H1 (cell line): Measurements from ENCODE around the gene STAT2. TPM values are rescaled to one million over a fixed set of nuclear protein-coding genes. Genes with fewer than 3 reads are reported as not detected.
A peak's percentile ranks its signal among the peaks of the same experiment; 100 is the strongest.

Source experiments
- CTCF ChIA-PET: fragments of 300-600 bp; sonication (Branson Sonifier 250); formaldehyde crosslinking; loops from one replicate; lab custom pipeline; 2021; ENCODE audit not compliant: partially characterized antibody; lab: Charles Lee
- POLR2A ChIA-PET: fragments of 300-600 bp; sonication (Branson Sonifier 250); formaldehyde crosslinking; loops from one replicate; lab custom pipeline; 2021; ENCODE audit warnings: inconsistent platforms; ENCODE audit not compliant: partially characterized antibody; lab: Charles Lee
- DNase-seq, 2 experiments: peaks; one replicate each; pipeline versions ENCODE4 v3.0.0 to v3.0.0-alpha.2; 2010 to 2022; ENCODE audit warnings: low spot score in 2 of 2, low read depth in 1 of 2, mixed read lengths in 1 of 2
- FAIRE-seq: peaks from 2 replicates; lab custom pipeline; 2011; peaks lifted over from hg19 to GRCh38; lab: Jason Lieb, UNC
- H2AFZ ChIP-seq: 2 replicates; pipeline ENCODE4 v1.8.1; 2012; ENCODE audit warnings: low read length, inconsistent platforms
- H2AK5ac ChIP-seq: 2 replicates; pipeline ENCODE4 v1.6.1; 2013; ENCODE audit warnings: low read depth, low read length
- H2BK120ac ChIP-seq: replicated peaks from 2 replicates; pipeline ENCODE3; 2013; ENCODE audit warnings: low read depth, low read length, inconsistent platforms
- H2BK12ac ChIP-seq: 2 replicates; pipeline ENCODE4 v1.6.1; 2013; ENCODE audit warnings: low read depth, low read length
- H2BK15ac ChIP-seq: 2 replicates; pipeline ENCODE4 v1.6.1; 2013; ENCODE audit warnings: low read length
- H2BK20ac ChIP-seq: 2 replicates; pipeline ENCODE4 v1.6.1; 2013; ENCODE audit warnings: low read length
- H2BK5ac ChIP-seq: 2 replicates; pipeline ENCODE4 v1.6.1; 2013; ENCODE audit warnings: low read depth, low read length
- H3K14ac ChIP-seq: 2 replicates; pipeline ENCODE4 v1.6.1; 2013; ENCODE audit warnings: inconsistent platforms; ENCODE audit not compliant: insufficient read length
- H3K18ac ChIP-seq: 2 replicates; pipeline ENCODE4 v1.6.1; 2013; ENCODE audit warnings: low read length; ENCODE audit errors: extremely low read depth
- H3K23ac ChIP-seq: 2 replicates; pipeline ENCODE4 v1.6.1; 2013; ENCODE audit warnings: inconsistent platforms; ENCODE audit not compliant: insufficient read length
- H3K23me2 ChIP-seq: 2 replicates; pipeline ENCODE4 v1.6.1; 2013; ENCODE audit warnings: low read depth, low read length
- H3K27ac ChIP-seq: 2 replicates; pipeline ENCODE4 v1.6.1; 2011; ENCODE audit warnings: low read depth, low read length, inconsistent platforms
- H3K27me3 ChIP-seq, 4 experiments: replicated peaks in 1 of 4; 1 replicate in 1 of 4; 2 replicates in 3 of 4; pipeline versions ENCODE4 v1.6.1 to v1.8.1; 2011 to 2013; ENCODE audit warnings: low read length in 3 of 4, mild to moderate bottlenecking in 3 of 4, inconsistent platforms in 2 of 4, mixed read lengths in 2 of 4, moderate library complexity in 1 of 4; ENCODE audit not compliant: control insufficient read depth in 3 of 4, insufficient read depth in 3 of 4; ENCODE audit errors: extremely low read depth in 1 of 4
- H3K36me3 ChIP-seq, 4 experiments: 2 replicates each; pipeline versions ENCODE4 v1.6.1 to v1.8.1; 2011 to 2013; ENCODE audit warnings: mild to moderate bottlenecking in 4 of 4, low read length in 3 of 4, moderate library complexity in 2 of 4, control low read depth in 1 of 4, inconsistent platforms in 1 of 4; ENCODE audit not compliant: insufficient read depth in 4 of 4, control insufficient read depth in 2 of 4
- H3K4ac ChIP-seq: replicated peaks from 2 replicates; pipeline ENCODE3; 2013; ENCODE audit warnings: low read length, low read depth, mixed read lengths, inconsistent platforms; ENCODE audit not compliant: insufficient read length
- H3K4me1 ChIP-seq, 4 experiments: replicated peaks in 1 of 4; 1 replicate in 1 of 4; 2 replicates in 3 of 4; pipeline versions ENCODE4 v1.6.1 to v1.8.1; 2011 to 2013; ENCODE audit warnings: low read length in 3 of 4, inconsistent platforms in 2 of 4, mixed read lengths in 1 of 4; ENCODE audit not compliant: insufficient read depth in 4 of 4, control insufficient read depth in 3 of 4
- H3K4me2 ChIP-seq, 2 experiments: 2 replicates each; pipeline versions ENCODE4 v1.6.1 to v1.8.1; 2011 to 2013; ENCODE audit warnings: low read depth in 2 of 2, low read length in 2 of 2, control low read depth in 1 of 2, inconsistent platforms in 1 of 2, mild to moderate bottlenecking in 1 of 2; ENCODE audit not compliant: insufficient read depth in 1 of 2
- H3K4me3 ChIP-seq, 4 experiments: fragments of 200-600, 300-600 bp in 1 of 4; sonication (generic), shearing (Covaris generic), sonication (Bioruptor Twin) in 1 of 4; 2 replicates each; pipeline versions ENCODE4 v1.5.1 to v1.8.1; 2011 to 2016; ENCODE audit warnings: low read length in 4 of 4, low read depth in 3 of 4, control low read depth in 2 of 4, inconsistent platforms in 2 of 4, mild to moderate bottlenecking in 2 of 4, mixed read lengths in 1 of 4, moderate library complexity in 1 of 4; ENCODE audit not compliant: insufficient read depth in 2 of 4; ENCODE audit errors: extremely low read depth in 1 of 4
- H3K56ac ChIP-seq: replicated peaks from 2 replicates; pipeline ENCODE3; 2013; ENCODE audit warnings: low read depth, mild to moderate bottlenecking, mixed read lengths, low read length, inconsistent platforms; ENCODE audit not compliant: insufficient read length
- H3K79me1 ChIP-seq: 2 replicates; pipeline ENCODE4 v1.6.1; 2013; ENCODE audit warnings: low read depth, low read length, control low read depth
- H3K79me2 ChIP-seq, 2 experiments: 2 replicates each; pipeline versions ENCODE4 v1.6.1 to v1.8.1; 2012 to 2013; ENCODE audit warnings: low read length in 2 of 2, mild to moderate bottlenecking in 2 of 2, inconsistent platforms in 1 of 2; ENCODE audit not compliant: insufficient read depth in 2 of 2, control insufficient read depth in 1 of 2
- H3K9ac ChIP-seq, 4 experiments: replicated peaks in 1 of 4; 1 replicate in 1 of 4; 2 replicates in 3 of 4; pipeline versions ENCODE4 v1.6.1 to v1.8.1; 2011 to 2013; ENCODE audit warnings: low read depth in 3 of 4, low read length in 3 of 4, control low read depth in 2 of 4, mild to moderate bottlenecking in 2 of 4, moderate library complexity in 2 of 4, inconsistent platforms in 1 of 4; ENCODE audit errors: extremely low read depth in 1 of 4
- H3K9me3 ChIP-seq, 2 experiments: 2 replicates each; pipeline versions ENCODE4 v1.6.1 to v1.8.1; 2012 to 2013; ENCODE audit warnings: mild to moderate bottlenecking in 2 of 2, moderate library complexity in 2 of 2, control low read depth in 1 of 2, inconsistent platforms in 1 of 2, low read depth in 1 of 2, low read length in 1 of 2, mixed read lengths in 1 of 2; ENCODE audit not compliant: insufficient read depth in 2 of 2
- H4K20me1 ChIP-seq, 2 experiments: replicated peaks in 1 of 2; 2 replicates each; pipeline versions ENCODE3 to v1.8.1; 2011 to 2013; ENCODE audit warnings: inconsistent platforms in 2 of 2, low read length in 2 of 2, mild to moderate bottlenecking in 1 of 2; ENCODE audit not compliant: insufficient read depth in 2 of 2, control insufficient read depth in 1 of 2
- H4K5ac ChIP-seq: 2 replicates; pipeline ENCODE4 v1.6.1; 2013; ENCODE audit warnings: low read length, low read depth, mixed read lengths, inconsistent platforms; ENCODE audit not compliant: insufficient read length
- H4K8ac ChIP-seq: 2 replicates; pipeline ENCODE4 v1.8.0; 2013; ENCODE audit warnings: mild to moderate bottlenecking, moderate library complexity, low read length, inconsistent platforms; ENCODE audit not compliant: insufficient read depth; ENCODE audit errors: extremely low read depth
- H4K91ac ChIP-seq: replicated peaks from 2 replicates; pipeline ENCODE3; 2013; ENCODE audit warnings: low read length, mixed read lengths, inconsistent platforms; ENCODE audit not compliant: insufficient read length
- CEBPB ChIP-seq: IDR thresholded peaks from 2 replicates; pipeline ENCODE4 v1.6.1; 2012; ENCODE audit warnings: low read depth, low read length
- EZH2 ChIP-seq: fragments of 200-600 bp; sonication (generic); IDR thresholded peaks from 2 replicates; pipeline ENCODE4 v1.7.1; 2012; ENCODE audit warnings: low read depth, mild to moderate bottlenecking, moderate library complexity, low read length, inconsistent platforms; ENCODE audit not compliant: severe bottlenecking
- FOSL1 ChIP-seq: IDR thresholded peaks from 2 replicates; pipeline ENCODE4 v1.6.1; 2011; ENCODE audit warnings: mild to moderate bottlenecking, low read depth, low read length, moderate library complexity; ENCODE audit not compliant: insufficient read depth
- JUND ChIP-seq: IDR thresholded peaks from 2 replicates; pipeline ENCODE4 v1.6.1; 2011; ENCODE audit warnings: mild to moderate bottlenecking, improper control_type of control experiment, low read length
- MAX ChIP-seq: IDR thresholded peaks from 2 replicates; pipeline ENCODE4 v1.6.1; 2012; ENCODE audit warnings: inconsistent platforms
- NRF1 ChIP-seq: IDR thresholded peaks from 2 replicates; pipeline ENCODE4 v1.6.1; 2011; ENCODE audit warnings: mild to moderate bottlenecking, low read depth, low read length, improper control_type of control experiment
- POLR2AphosphoS5 ChIP-seq: IDR thresholded peaks from 2 replicates; pipeline ENCODE4 v1.6.1; 2011; ENCODE audit warnings: low read depth, low read length
- RBBP5 ChIP-seq: IDR thresholded peaks from 2 replicates; pipeline ENCODE4 v1.7.1; 2012; ENCODE audit warnings: low read depth, mild to moderate bottlenecking, inconsistent platforms, low read length, moderate library complexity, borderline replicate concordance
- SP1 ChIP-seq: IDR thresholded peaks from 2 replicates; pipeline ENCODE4 v1.6.1; 2011; ENCODE audit warnings: low read depth, low read length
- TBP ChIP-seq: IDR thresholded peaks from 2 replicates; pipeline ENCODE4 v1.6.1; 2011; ENCODE audit warnings: low read depth, low read length, improper control_type of control experiment
- ZNF274 ChIP-seq: IDR thresholded peaks from 2 replicates; pipeline ENCODE4 v1.7.0; 2012; ENCODE audit warnings: low read length, borderline replicate concordance; ENCODE audit errors: extremely low read depth
- WGBS, 2 experiments: shearing (Covaris generic) in 1 of 2; methylation state at CpG; one replicate each; pipeline versions ENCODE4 v1.1.6 to v1.1.7; 2013 to 2015; ENCODE audit warnings: low lambda C conversion rate in 2 of 2, mixed read lengths in 2 of 2, inconsistent platforms in 1 of 2, low coverage in 1 of 2, missing lambda C conversion rate in 1 of 2; ENCODE audit not compliant: insufficient replicate concordance in 2 of 2, insufficient coverage in 1 of 2, insufficient read length in 1 of 2; ENCODE audit errors: extremely low coverage in 1 of 2, missing lambda C conversion rate in 1 of 2; 5-methylcytosine and 5-hydroxymethylcytosine counted together
- polyA plus RNA-seq, 7 experiments: library from polyadenylated mRNA; depleted of rRNA in 3 of 7; stranded (reverse) in 5 of 7; unstranded in 2 of 7; fragments of >200 nt in 5 of 7; fragments of 200-250 nt in 2 of 7; gene quantifications; 1 replicate in 5 of 7; 2 replicates in 1 of 7; 4 replicates in 1 of 7; pipeline versions ENCODE4 v1.2.1 to v1.2.3, GENCODE V29; 2011 to 2013; ENCODE audit warnings: missing spikeins in 2 of 7, mixed read lengths in 2 of 7
- total RNA-seq: library from RNA; stranded (reverse); fragmentation: NEBNext Ultra II Directional; extraction: Animal tissue kit (Norgen Biotek cat#: 25700); gene quantifications from 2 replicates; pipeline ENCODE4 v1.2.1, GENCODE V29; 2021

The STAT2 gene
- total and polyA plus RNA-seq, 2 of the 8 experiments (the other 6 are each of a cell fraction or from before 2014, with no cell fraction given), result 37.1 to 44.7 TPM

GRCh38 chr12:56333679-56334489 lies 26.0 kb downstream of the STAT2 start, which contains the start of gene PAN2:
PAN2 (minus strand) TSS chr12:56334000; CDS start chr12:56333094, 906 bp downstream.
- Histone ChIP-seq H3K23me2 (peaks cover 7% of the 10 kb centered on the region; the same call in 1 of the 2 replicates), H2BK12ac (peak within 1 kb of the TSS; percentile 84), H3K23ac (no peak within 1 kb of the TSS), H3K27ac (peak within 1 kb of the TSS; percentile 81; the same call in 1 of the 2 replicates), H4K91ac (peak within 1 kb of the TSS; percentile 54), H3K4me1 (peaks cover 9 to 23% (median 13%) of the 10 kb centered on the region in 4 experiments), H3K4ac (no peak within 1 kb of the TSS), H2BK120ac (no peak within 1 kb of the TSS), H3K79me1 (no peaks in the 10 kb centered on the region), H3K56ac (peak within 1 kb of the TSS; percentile 59), H4K20me1 (no peaks in the 10 kb centered on the region), H3K9ac (peak within 1 kb of the TSS; percentile 60 to 84 (median 70)), H3K36me3 (no peaks in the 10 kb centered on the region), H3K4me2 (peak within 1 kb of the TSS; percentile 78 to 93), H3K9me3 (no peaks in the 10 kb centered on the region), H2BK20ac (peak within 1 kb of the TSS; percentile 63; the same call in 1 of the 2 replicates), H2AK5ac (peak within 1 kb of the TSS; percentile 88), H4K5ac (peak within 1 kb of the TSS; percentile 90), H3K14ac (peak within 1 kb of the TSS; percentile 16), H2BK15ac (0 out of 2 replicates have a peak within 1 kb of the TSS, but pooled peaks have one; percentile 46), H3K79me2 (no peaks in the 10 kb centered on the region), H3K27me3 (no peaks in the 10 kb centered on the region), H3K4me3 (peak within 1 kb of the TSS; percentile 53 to 73 (median 62)), H4K8ac (peak within 1 kb of the TSS; percentile 72; the same call in 1 of the 2 replicates), H3K18ac (peak within 1 kb of the TSS; percentile 96), H2BK5ac (peak within 1 kb of the TSS; percentile 78), H2AFZ (peak within 1 kb of the TSS; percentile 72)
- peak; percentile 67 to 92 for DNase-seq
- CTCF ChIA-PET, result interaction anchor here (0.9 to 7.2 kb wide), 11 partner anchors 8 to 257 kb away, joined by 3 to 38 read pairs (median 4); partner anchors contain the start of genes CNPY2, RNF41 and STAT2
- 2% methylated on average over 45 of the region's 45 CpGs; no CpG with 5 or more reads in 1 of the 2 experiments for WGBS, 2 experiments
- FAIRE-seq, result no peak
- POLR2A ChIA-PET, result interaction anchor here (0.5 to 7.2 kb wide), 18 partner anchors 10 to 337 kb away, joined by 3 to 55 read pairs (median 4); partner anchors contain the start of genes CNPY2, COQ10A, CS and STAT2
- TF ChIP-seq POLR2AphosphoS5 (peak; percentile 54), SP1 (peak; percentile 95), JUND (0 out of 2 replicates have a peak, but pooled peaks have one; percentile 29), MAX (peak; percentile 55; the same call in 1 of the 2 replicates), CEBPB (no peak), NRF1 (no peak), FOSL1 (no peak), RBBP5 (peak; percentile 31; the same call in 1 of the 2 replicates), ZNF274 (no peak), TBP (peak; percentile 56; the same call in 1 of the 2 replicates), EZH2 (no peak)
